ACC112 (cell line): ENCODE measurements around the gene ZC3H18.

Experiments
- H2AFZ ChIP-seq: fragments of 200-600 bp; sonication (generic); one replicate; pipeline ENCODE4 v1.6.0; 2017; ENCODE audit warnings: antibody characterized with exemption, low read length; ENCODE audit not compliant: unreplicated experiment
- H3K27ac ChIP-seq: fragments of 200-600 bp; sonication (generic); 2 replicates; pipeline ENCODE4 v1.5.1; 2014; ENCODE audit warnings: low read depth, mild to moderate bottlenecking, antibody characterized with exemption, low read length, moderate library complexity
- H3K27me3 ChIP-seq: fragments of 200-600 bp; sonication (generic); 2 replicates; pipeline ENCODE4 v1.6.1; 2014; ENCODE audit warnings: mild to moderate bottlenecking, antibody characterized with exemption, low read length, moderate library complexity, mixed read lengths; ENCODE audit not compliant: insufficient read depth
- H3K36me3 ChIP-seq: fragments of 200-600 bp; sonication (generic); 2 replicates; pipeline ENCODE4 v1.6.1; 2016; ENCODE audit warnings: mild to moderate bottlenecking, antibody characterized with exemption, low read length, moderate library complexity, mixed read lengths; ENCODE audit not compliant: insufficient read depth
- H3K4me1 ChIP-seq: fragments of 200-600 bp; sonication (generic); one replicate; pipeline ENCODE4 v1.6.1; 2016; ENCODE audit warnings: low read length, mixed read lengths; ENCODE audit not compliant: insufficient read depth, unreplicated experiment, control insufficient read depth
- H3K4me3 ChIP-seq: fragments of 200-600 bp; sonication (generic); 2 replicates; pipeline ENCODE4 v1.5.1; 2014; ENCODE audit warnings: mild to moderate bottlenecking, low read depth, low read length
- H3K79me2 ChIP-seq: fragments of 200-600 bp; sonication (generic); one replicate; pipeline ENCODE4 v1.6.0; 2016; ENCODE audit warnings: low read length; ENCODE audit not compliant: control insufficient read depth, unreplicated experiment, insufficient read depth

ZC3H18 gene

DNA sequence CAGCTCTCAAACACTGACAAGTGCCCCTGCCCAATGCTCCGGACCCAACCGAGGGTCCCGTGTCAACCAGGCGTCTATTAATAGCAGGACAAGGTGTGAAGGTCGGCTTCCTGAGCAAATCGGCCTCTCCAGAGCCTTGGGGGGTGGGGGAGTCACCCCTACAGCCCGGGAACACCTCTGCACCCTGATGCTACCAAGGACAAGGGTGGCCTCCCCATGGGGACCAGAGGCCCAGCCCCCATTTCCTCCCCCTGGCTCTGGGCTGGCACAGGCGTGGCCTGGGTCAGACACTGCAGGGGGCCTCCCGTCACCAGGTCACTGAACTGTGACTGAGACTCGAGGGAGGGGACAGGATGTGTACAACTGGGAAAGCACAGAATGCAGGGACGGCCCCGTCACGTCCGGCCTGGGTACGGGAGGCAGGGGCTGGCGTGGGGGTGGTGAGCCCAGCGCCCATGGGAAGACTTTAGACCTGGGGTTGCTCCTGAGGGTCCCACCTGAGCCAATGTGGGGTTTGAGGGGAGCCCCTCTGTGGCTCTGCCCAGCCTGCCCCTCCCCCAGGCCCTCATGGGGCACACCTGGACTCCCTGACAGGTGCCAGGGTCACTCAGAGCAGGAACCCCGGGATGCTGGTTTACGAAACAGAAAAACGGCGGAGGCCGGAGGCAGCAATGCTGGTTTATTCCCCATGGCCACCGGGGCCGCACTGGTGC lies 81.2 kb downstream of the ZC3H18 start:
- Histone ChIP-seq H3K36me3 (no peaks in the 10 kb centered on the region), H3K27ac (no peak overlapping the region), H2AFZ (no peak overlapping the region), H3K4me1 (peaks cover 6% of the 10 kb centered on the region), H3K27me3 (no peaks in the 10 kb centered on the region), H3K4me3 (peak overlapping the region; percentile 100), H3K79me2 (peaks cover 16% of the 10 kb centered on the region)

DNA sequence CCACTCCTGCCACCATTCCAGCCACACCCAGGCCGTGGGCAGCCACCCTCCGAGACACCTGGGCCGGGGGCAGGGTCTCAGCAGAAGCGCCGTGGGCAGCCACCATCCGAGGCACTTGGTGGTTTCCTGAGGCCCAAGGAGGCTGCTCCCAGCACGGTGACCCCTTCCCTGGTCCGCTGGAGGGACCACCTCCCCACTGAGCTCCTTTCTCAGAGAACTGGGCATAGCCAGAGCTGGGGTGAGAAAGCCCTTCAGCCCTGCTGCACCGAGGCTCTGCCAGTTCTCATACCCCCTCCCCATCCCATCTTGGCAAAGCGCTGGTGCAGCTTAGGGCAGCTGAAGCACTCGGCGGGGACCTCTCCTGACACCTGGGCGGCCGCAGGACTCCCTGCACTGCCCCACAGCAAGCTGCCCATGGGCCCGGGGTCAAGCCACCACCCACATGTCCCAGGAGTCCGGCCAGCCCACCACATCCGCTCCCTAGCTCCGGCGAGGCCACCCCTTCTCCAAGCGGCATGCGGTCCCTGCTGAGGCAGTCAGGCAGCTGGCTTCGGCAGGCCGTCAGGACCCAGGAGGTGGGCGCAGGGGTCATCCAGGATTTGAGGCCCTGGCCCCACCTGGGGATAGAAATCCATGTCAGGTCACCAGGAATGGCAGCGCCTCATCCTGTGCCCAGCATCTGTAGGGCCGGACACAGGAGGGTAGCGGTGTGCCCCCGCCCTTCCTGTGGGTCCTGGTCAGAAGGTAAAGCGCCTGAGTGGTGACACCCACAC lies 82.0 kb downstream of the ZC3H18 start:
- Histone ChIP-seq H3K27ac (no peak overlapping the region), H3K36me3 (no peaks in the 10 kb centered on the region), H3K27me3 (no peaks in the 10 kb centered on the region), H3K4me3 (no peak overlapping the region), H2AFZ (no peak overlapping the region), H3K79me2 (peaks cover 16% of the 10 kb centered on the region), H3K4me1 (peaks cover 6% of the 10 kb centered on the region)

DNA sequence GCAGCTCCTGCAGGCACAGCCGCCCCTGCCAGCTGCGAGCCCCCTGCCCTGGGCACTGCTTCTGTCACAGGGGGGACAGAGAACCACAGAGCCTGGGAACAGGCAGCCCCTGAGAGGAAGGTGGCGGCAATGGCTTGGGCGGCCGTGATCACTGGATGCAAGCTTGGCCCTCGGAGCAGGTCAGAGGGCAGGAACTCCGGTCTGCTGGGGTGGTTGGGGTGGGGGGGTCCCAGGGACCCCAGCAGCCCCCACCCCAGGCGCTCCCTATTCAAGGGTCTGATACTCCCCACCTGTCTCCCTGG lies 82.5 kb downstream of the ZC3H18 start:
- H3K36me3 ChIP-seq, result no peaks in the 10 kb centered on the region
- H3K4me1 ChIP-seq, result peaks cover 6% of the 10 kb centered on the region
- no peak overlapping the region for H2AFZ ChIP-seq
- H3K79me2 ChIP-seq, result peaks cover 16% of the 10 kb centered on the region
- no peak overlapping the region for H3K4me3 ChIP-seq
- H3K27me3 ChIP-seq, result no peaks in the 10 kb centered on the region
- H3K27ac ChIP-seq, result no peak overlapping the region

DNA sequence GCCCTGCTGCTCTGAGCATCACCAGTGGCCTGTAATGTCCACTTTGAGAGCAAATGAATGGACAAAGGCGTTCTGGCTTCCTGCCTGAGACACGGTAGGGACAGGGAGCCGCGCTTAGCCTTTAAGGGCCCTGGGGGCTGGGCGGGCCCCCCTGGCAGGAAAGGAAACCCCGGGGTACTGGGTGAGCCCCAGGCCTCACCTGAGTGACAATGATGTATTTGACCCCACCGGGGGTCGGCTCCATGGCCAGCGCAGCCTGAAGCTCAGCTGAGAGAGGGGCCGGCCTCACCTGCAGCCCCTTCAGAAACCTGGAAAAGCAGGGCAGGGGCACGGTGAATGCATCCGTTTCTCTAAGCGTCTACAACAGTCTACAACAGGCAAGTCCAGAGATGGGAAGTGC lies 82.9 kb downstream of the ZC3H18 start:
- Histone ChIP-seq H3K36me3 (no peaks in the 10 kb centered on the region), H3K27me3 (no peaks in the 10 kb centered on the region), H3K27ac (no peak overlapping the region), H3K4me3 (no peak overlapping the region), H3K79me2 (peaks cover 16% of the 10 kb centered on the region), H3K4me1 (peaks cover 6% of the 10 kb centered on the region), H2AFZ (no peak overlapping the region)

DNA sequence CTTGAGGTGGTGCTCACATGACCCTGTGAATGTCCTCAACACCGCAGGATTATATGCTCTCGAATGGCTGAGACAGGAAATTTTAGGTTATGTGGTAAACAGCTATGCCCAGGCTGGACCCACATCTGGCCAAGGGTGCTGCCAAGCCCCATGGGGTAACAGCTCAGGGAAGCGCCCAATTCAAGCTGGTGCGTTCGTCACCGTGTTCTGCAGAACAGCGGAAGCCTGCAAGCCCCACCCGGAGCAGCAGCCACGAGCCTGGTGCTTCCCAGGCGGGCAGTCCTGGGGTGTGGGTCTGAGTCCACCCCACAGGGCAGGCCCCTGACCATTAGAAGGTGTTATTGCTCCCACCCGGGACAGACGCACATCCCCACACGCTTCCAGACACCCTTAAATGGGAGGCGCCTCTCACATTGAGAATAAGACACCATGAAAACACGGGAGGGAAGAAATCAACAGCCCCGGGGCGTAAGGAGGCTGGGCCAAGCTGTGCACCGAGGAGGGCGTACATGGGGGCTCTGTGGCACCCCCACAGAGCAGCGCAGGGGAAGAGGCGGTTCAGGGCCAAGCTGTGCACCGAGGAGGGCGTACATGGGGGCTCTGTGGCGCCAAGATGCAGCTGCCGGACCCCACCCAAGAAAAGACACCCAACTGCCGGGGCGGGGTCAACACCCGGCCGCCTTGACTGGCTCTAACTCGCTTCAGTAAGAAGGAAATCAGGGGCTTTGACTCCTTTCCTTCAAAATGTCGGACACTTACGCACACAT lies 83.6 kb downstream of the ZC3H18 start:
- Histone ChIP-seq H3K4me1 (peaks cover 6% of the 10 kb centered on the region), H3K27ac (no peak overlapping the region), H3K79me2 (peaks cover 16% of the 10 kb centered on the region), H3K36me3 (no peaks in the 10 kb centered on the region), H2AFZ (no peak overlapping the region), H3K27me3 (no peaks in the 10 kb centered on the region), H3K4me3 (no peak overlapping the region)

DNA sequence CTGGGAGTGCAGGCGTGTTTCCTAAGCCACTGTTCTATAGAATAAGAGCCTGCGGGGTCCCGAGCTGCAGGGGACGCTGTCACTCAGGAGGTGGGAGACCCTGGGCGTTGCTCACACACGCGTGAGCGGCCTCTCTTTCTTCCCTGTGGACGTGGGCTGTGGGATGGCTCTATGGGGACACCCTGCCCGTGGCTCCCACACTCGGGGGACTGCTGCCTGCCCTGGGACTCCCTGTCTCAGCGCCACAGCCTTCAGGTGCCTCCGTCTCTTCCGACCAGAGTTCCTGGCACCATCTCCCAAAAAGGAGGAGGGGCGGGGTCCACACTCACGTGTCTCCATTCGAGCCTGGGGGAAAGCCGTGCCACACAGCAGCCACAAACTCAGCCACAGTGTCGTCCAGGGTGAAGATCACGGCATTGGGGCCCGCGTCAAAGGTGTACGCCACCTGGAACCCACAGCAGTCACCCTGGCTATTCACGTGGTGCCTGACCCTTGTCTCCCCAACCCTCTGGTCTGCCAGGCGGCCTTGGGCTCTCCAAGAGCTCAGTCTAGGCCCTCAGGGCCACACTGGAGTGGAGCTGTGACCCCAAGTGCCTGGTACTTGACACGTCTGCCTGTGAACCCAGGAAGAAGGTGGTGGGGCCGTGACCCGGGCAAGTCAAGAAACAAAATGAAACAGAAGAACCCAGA lies 84.3 kb downstream of the ZC3H18 start:
- H3K27ac ChIP-seq, result no peak overlapping the region
- peaks cover 6% of the 10 kb centered on the region for H3K4me1 ChIP-seq
- no peak overlapping the region for H3K4me3 ChIP-seq
- H2AFZ ChIP-seq, result no peak overlapping the region
- H3K27me3 ChIP-seq, result no peaks in the 10 kb centered on the region
- H3K36me3 ChIP-seq, result no peaks in the 10 kb centered on the region
- H3K79me2 ChIP-seq, result peaks cover 11% of the 10 kb centered on the region

DNA sequence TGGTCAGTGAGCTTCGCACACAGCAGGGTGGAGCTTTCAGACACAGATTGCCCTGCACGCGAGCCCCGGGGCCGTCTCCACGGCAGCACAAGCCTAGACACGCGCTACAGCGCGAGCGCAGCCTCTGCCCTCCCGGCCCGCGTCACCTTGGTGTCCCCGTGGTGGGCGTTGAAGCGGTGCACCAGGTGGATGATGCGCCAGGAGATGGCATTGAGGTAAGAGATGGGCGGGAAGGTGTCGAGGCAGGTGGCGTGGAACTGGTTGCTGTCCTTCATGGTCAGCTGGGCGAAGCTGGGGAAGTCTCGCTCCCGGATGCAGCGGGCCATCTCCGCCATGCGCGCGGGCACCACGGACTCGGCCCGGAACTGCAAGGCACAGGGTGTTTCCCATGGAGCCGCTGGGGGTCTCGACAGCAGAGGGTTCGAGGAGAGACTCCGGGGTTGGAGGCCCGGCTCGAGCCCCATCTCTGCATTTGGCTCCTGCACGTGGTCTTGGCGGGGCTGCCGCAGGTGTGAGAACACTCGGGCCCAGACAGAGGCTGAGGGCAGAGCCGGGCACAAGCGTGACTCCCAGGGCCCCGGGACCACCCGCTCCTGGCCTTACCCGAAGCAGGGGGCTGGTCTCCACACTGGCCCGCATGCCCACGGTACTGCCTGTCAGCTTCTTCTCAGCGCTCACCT lies 85.0 kb downstream of the ZC3H18 start:
- H3K36me3 ChIP-seq, result no peaks in the 10 kb centered on the region
- H3K27ac ChIP-seq, result no peak overlapping the region
- H3K4me1 ChIP-seq, result peaks cover 6% of the 10 kb centered on the region
- no peak overlapping the region for H2AFZ ChIP-seq
- H3K4me3 ChIP-seq, result no peak overlapping the region
- H3K79me2 ChIP-seq, result peaks cover 4% of the 10 kb centered on the region
- no peaks in the 10 kb centered on the region for H3K27me3 ChIP-seq

DNA sequence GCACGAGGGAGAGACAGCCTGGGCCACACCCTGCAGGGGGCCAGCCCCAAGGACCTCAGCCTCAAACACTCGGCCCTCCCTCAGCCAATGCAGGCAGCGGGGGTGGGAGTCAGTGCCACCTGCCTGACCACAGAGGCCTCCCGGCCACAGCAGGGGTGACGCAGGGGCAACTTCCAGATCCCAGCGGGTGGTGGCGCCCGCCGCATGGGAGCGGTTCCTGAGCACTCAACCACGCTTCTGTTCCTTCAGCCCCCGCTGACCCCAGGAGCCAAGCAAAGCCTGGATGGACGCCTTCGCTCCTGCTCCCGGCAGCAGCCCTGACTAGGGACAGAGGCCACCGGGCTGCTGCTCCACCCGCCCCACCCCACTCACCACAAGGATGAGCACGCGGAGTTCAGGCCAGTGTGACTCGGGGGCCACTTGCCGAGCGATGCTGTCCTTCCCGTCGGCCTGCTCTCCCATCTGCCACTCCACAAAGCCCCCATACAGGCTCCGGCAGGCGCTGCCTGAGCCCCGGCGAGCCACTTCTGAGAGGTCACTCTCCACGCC lies 85.6 kb downstream of the ZC3H18 start:
- no peaks in the 10 kb centered on the region for H3K36me3 ChIP-seq
- H2AFZ ChIP-seq, result no peak overlapping the region
- no peak overlapping the region for H3K27ac ChIP-seq
- peaks cover 6% of the 10 kb centered on the region for H3K4me1 ChIP-seq
- H3K27me3 ChIP-seq, result no peaks in the 10 kb centered on the region
- H3K79me2 ChIP-seq, result no peaks in the 10 kb centered on the region
- H3K4me3 ChIP-seq, result no peak overlapping the region

DNA sequence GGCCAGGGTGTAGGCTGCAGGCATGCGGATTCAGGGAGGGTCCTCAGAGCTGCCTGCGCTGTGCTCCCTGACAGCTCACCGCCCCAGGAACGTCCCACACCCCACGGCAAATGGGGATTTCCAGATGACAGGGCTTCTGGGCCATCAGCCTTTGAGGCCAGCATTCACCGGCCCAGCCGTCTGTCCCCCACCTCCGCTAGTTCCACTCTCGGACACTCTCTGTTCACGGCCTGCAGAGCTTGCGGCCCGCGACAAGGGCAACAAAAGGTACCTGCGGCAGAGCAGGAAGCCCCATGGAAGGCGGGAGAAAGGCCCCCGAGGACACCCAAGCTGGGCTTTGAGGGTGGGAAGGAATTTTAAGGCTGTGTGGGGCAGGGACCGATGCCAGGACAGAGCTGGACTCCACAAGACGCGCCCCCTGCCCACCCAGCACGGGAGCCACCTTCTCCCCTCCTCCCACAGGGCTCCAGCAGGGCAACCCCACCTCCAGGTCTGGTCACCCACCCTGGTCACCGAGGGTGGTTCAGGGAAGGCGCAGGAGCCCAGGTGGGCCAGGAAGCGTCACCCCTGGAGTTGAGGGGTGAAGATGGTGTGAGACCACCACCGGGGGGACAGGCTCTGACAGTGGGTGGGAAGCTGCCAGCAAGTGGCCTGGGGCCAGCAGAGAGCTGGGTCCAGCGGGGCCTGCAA lies 86.2 kb downstream of the ZC3H18 start:
- Histone ChIP-seq H3K27me3 (no peaks in the 10 kb centered on the region), H2AFZ (no peak overlapping the region), H3K4me3 (no peak overlapping the region), H3K36me3 (no peaks in the 10 kb centered on the region), H3K27ac (no peak overlapping the region), H3K4me1 (peaks cover 2% of the 10 kb centered on the region), H3K79me2 (no peaks in the 10 kb centered on the region)
